Kidney (tissue), 14 donors: Measurements from ENCODE around the gene NHS. TPM values are rescaled to one million over a fixed set of nuclear protein-coding genes. Genes with fewer than 3 reads are reported as not detected.

ENCODE experiments used
- DNase-seq, 5 donors: peaks; one replicate each; pipeline ENCODE4 v3.0.0-alpha.2; 2013 to 2020
- FAIRE-seq: peaks from 2 replicates; lab custom pipeline; 2012; peaks lifted over from hg19 to GRCh38; lab: Jason Lieb, UNC
- H3K27ac ChIP-seq, 2 donors: one replicate each; pipeline ENCODE4 v1.7.0; 2013; ENCODE audit warnings: low read depth in 2 of 2, low read length in 2 of 2, inconsistent platforms in 1 of 2
- H3K27me3 ChIP-seq: one replicate; pipeline ENCODE4 v1.7.1; 2013; ENCODE audit warnings: low read length, inconsistent platforms; ENCODE audit not compliant: control insufficient read depth, insufficient read depth
- H3K36me3 ChIP-seq, 3 donors: one replicate each; pipeline versions ENCODE4 v1.7.0 to v1.7.1; 2013; ENCODE audit warnings: low read length in 3 of 3, control low read depth in 1 of 3, inconsistent platforms in 1 of 3; ENCODE audit not compliant: insufficient read depth in 3 of 3, control insufficient read depth in 2 of 3
- H3K4me1 ChIP-seq, 3 donors: one replicate each; pipeline versions ENCODE4 v1.7.0 to v1.7.1; 2013; ENCODE audit warnings: low read length in 3 of 3, inconsistent platforms in 1 of 3, low read depth in 1 of 3; ENCODE audit not compliant: control insufficient read depth in 2 of 3, insufficient read depth in 2 of 3
- H3K4me3 ChIP-seq, 3 donors: one replicate each; pipeline versions ENCODE4 v1.7.0 to v1.8.1; 2013; ENCODE audit warnings: low read length in 3 of 3, control low read depth in 1 of 3, inconsistent platforms in 1 of 3
- H3K9ac ChIP-seq, 3 donors: one replicate each; pipeline versions ENCODE4 v1.7.0 to v1.7.1; 2013; ENCODE audit warnings: low read length in 3 of 3, control low read depth in 1 of 3, inconsistent platforms in 1 of 3
- H3K9me3 ChIP-seq, 3 donors: one replicate each; pipeline versions ENCODE4 v1.7.0 to v1.7.1; 2013; ENCODE audit warnings: low read length in 3 of 3, control low read depth in 1 of 3, inconsistent platforms in 1 of 3; ENCODE audit not compliant: control insufficient read depth in 2 of 3, insufficient read depth in 1 of 3
- intact Hi-C: fragments of 100-400 bp; cut with DNase I; formaldehyde crosslinking; loops from one replicate; pipeline ENCODE4 v1.11.1; 2022
- polyA plus RNA-seq: library from polyadenylated mRNA; stranded (reverse); fragments of 350-450 nt; fragmentation: Illumina TruSeq; extraction: RNeasy Lipid Tissue Mini Kit (QIAGEN cat#74804); gene quantifications from one replicate; pipeline ENCODE4 v1.2.3, GENCODE V29; 2014; ENCODE audit warnings: low read depth, low replicate concordance; ENCODE audit not compliant: insufficient read depth
- total RNA-seq: library from RNA; stranded (reverse); fragmentation: NEBNext Ultra II Directional; extraction: Animal tissue kit (Norgen Biotek cat#: 25700); gene quantifications from one replicate; pipeline ENCODE4 v1.2.1, GENCODE V29; 2021
- TF ChIP-seq, protein P1 (sequence below): IDR thresholded peaks from 3 replicates; pipeline ENCODE4 v1.5.1; 2012; ENCODE audit warnings: mild to moderate bottlenecking, moderate library complexity, borderline replicate concordance; ENCODE audit not compliant: insufficient read depth; ENCODE audit errors: extremely low read depth
- donor health status: control.
- donor health status: control.
- donor health status: control.
- donor health status: control.
- donor health status: control.
- donor health status: DM: yes; HTN: yes; CAD: no.
- donor health status: Normal renal cell carcinoma (clear cell type).

The NHS gene
- total and polyA plus RNA-seq, 2 donors from 2014 or later, result 3.1 to 28.9 TPM

DNA sequence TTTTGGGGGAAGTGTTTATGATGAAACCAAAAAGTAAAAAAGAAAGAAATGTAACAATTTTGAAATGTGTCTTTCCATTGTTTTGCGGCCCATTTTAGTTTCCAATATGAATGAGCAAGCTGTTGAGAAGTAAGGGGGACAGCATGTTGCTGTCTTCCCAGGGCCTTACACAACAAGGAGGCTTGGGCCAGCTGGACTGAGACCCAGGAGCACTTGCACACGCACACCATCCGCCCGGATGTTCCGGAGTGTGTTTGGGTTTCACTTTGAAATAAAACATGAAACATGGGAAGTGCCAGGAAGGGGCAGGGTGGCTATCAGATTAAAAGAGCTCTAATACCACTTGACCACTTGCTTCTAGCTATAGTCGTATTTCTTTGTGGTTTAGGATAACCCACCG is 144.4 kb downstream of the NHS start:
- Histone ChIP-seq H3K27ac (peak overlapping the region in 1 of 2 donors; percentile 60), H3K27me3 (peaks cover 2% of the 10 kb centered on the region), H3K9ac (no peak overlapping the region), H3K9me3 (no peaks in the 10 kb centered on the region), H3K4me3 (no peak overlapping the region), H3K36me3 (no peaks in the 10 kb centered on the region), H3K4me1 (peaks cover 0 to 6% (median 0%) of the 10 kb centered on the region in 3 donors)
- DNase-seq (peak in 1 of 5 donors; percentile 82), FAIRE-seq (no peak)
- intact Hi-C loops, result no loop called here
- TF ChIP-seq, protein P1, sequence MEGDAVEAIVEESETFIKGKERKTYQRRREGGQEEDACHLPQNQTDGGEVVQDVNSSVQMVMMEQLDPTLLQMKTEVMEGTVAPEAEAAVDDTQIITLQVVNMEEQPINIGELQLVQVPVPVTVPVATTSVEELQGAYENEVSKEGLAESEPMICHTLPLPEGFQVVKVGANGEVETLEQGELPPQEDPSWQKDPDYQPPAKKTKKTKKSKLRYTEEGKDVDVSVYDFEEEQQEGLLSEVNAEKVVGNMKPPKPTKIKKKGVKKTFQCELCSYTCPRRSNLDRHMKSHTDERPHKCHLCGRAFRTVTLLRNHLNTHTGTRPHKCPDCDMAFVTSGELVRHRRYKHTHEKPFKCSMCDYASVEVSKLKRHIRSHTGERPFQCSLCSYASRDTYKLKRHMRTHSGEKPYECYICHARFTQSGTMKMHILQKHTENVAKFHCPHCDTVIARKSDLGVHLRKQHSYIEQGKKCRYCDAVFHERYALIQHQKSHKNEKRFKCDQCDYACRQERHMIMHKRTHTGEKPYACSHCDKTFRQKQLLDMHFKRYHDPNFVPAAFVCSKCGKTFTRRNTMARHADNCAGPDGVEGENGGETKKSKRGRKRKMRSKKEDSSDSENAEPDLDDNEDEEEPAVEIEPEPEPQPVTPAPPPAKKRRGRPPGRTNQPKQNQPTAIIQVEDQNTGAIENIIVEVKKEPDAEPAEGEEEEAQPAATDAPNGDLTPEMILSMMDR, result no peak

DNA sequence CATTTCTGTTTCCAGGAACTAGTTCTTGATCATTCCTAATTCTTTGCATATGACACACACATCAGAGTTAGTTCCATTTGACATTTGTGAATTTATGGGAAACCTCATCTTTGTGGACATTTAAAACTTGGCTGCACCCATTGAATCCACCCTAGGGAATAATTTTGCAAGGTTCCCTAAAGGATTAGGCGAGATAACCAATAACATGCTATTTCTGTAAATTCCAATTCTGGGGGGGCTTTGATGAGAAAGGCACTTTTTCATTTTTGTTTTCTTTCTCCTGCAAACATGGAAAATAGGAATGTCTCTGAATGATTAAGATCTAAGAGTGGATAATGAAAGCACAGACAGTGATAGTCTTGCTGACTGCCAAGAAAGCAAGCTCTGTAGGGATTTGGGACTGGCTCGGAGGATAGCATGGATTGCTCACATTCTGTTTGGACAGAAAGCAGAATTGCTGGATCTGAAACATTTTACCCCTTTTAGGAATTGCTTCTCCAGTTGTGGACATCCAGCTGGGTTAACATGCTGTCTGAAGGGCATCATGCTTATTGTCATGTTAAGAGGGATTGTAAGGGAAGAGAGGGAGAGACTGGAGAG is 145.1 kb downstream of the NHS start:
- intact Hi-C loops, result no loop called here
- no peak for DNase-seq

DNA sequence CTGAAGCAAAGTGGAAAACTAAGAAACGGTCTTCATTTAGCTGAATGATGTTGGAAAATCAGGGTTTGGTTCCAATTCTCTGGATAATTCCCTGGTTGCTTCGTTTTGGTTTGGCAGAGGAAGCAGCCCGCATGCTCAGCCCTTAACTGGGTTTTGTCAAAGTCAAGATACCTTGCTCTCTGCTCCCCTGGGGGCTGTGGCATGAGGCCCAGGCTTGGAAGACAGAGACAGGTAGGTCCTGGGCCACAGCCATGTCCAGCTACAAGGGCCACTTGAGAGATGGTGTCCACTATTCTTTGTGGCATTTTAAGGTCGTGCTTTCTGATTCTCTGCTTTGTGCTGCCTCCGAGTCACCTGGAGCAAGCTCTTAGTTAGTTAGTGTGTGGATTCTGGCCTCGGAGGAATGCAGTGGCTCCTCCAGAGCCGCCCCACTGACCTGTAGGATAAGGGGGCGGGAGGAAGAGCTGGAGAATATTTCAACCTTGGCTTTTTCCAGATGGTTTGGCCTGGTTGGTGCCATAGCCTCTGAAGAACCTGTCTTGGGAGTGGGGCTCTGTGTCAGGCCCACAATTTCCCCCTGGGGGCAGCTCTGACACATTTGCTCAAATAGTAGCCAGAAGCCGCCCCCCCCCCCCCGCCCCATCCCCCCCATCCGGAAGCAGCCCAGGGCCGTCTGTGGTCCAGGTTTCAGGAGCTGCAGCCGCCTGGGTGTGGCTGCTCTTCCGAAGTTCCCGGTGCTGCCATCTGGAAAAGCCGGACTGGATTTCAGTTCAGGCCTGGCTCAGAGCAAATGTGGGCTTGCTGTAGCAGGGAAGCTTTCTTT is 147.1 kb downstream of the NHS start:
- peak in 4 of 5 donors; percentile 54 to 64 (median 56) for DNase-seq

More for the DNA sequence above, 145.1 kb downstream of the NHS start:
- Histone ChIP-seq H3K27ac (no peak overlapping the region), H3K4me1 (peaks cover 0 to 6% (median 1%) of the 10 kb centered on the region in 3 donors), H3K27me3 (peaks cover 2% of the 10 kb centered on the region), H3K36me3 (no peaks in the 10 kb centered on the region), H3K9ac (no peak overlapping the region), H3K9me3 (no peaks in the 10 kb centered on the region), H3K4me3 (no peak overlapping the region)
- TF ChIP-seq, protein P1, result no peak
- FAIRE-seq, result no peak

More for the DNA sequence above, 147.1 kb downstream of the NHS start:
- TF ChIP-seq, protein P1, result no peak
- H3K27me3 ChIP-seq, result peaks cover 2% of the 10 kb centered on the region
- peaks cover 0 to 16% (median 8%) of the 10 kb centered on the region in 3 donors for H3K4me1 ChIP-seq
- H3K4me3 ChIP-seq, result no peak overlapping the region
- H3K9me3 ChIP-seq, result no peaks in the 10 kb centered on the region
- intact Hi-C loops, result no loop called here
- no peak overlapping the region for H3K27ac ChIP-seq
- H3K9ac ChIP-seq, result no peak overlapping the region
- no peaks in the 10 kb centered on the region for H3K36me3 ChIP-seq
- FAIRE-seq, result no peak
